Colonic mucosa (tissue), 4 donors: Measurements from ENCODE around the gene TRAPPC2. TPM values are rescaled to one million over a fixed set of nuclear protein-coding genes. Genes with fewer than 3 reads are reported as not detected.
A peak's percentile ranks its signal among the peaks of the same experiment; 100 is the strongest.
"Not testable (repeated sequence)": the region's sequence is repeated elsewhere in the genome, so short reads cannot be mapped to it uniquely, and the experiment has no call there.

Experiments used
- DNase-seq: peaks from one replicate; pipeline ENCODE4 v3.0.0-alpha.2; 2020
- H3K27ac ChIP-seq: fragments of 200-600 bp; one replicate; pipeline ENCODE4 v1.8.0; 2021
- H3K27me3 ChIP-seq: fragments of 200-600 bp; one replicate; pipeline ENCODE4 v1.8.0; 2021
- H3K36me3 ChIP-seq: fragments of 200-600 bp; one replicate; pipeline ENCODE4 v1.8.0; 2021
- H3K4me1 ChIP-seq: fragments of 200-600 bp; one replicate; pipeline ENCODE4 v1.8.0; 2021; ENCODE audit warnings: mild to moderate bottlenecking
- H3K4me3 ChIP-seq: fragments of 200-600 bp; one replicate; pipeline ENCODE4 v1.8.0; 2021
- H3K9ac ChIP-seq, 2 donors: one replicate each; pipeline ENCODE4 v1.7.0; 2013; ENCODE audit warnings: control low read depth in 2 of 2, low read depth in 2 of 2, low read length in 2 of 2
- H3K9me3 ChIP-seq: fragments of 200-600 bp; one replicate; pipeline ENCODE4 v1.8.0; 2021
- CTCF ChIP-seq: fragments of 200-600 bp; IDR thresholded peaks from one replicate; pipeline ENCODE4 v1.8.0; 2022; ENCODE audit warnings: antibody characterized with exemption, mild to moderate bottlenecking
- intact Hi-C: fragments of 100-400 bp; cut with DNase I; formaldehyde crosslinking; loops from one replicate; pipeline ENCODE4 v1.14.1; 2022
- total RNA-seq, 2 donors: library from RNA; stranded (reverse); fragmentation: NEBNext Ultra II Directional in 1 of 2; extraction: Animal tissue kit (Norgen Biotek cat#: 25700) in 1 of 2; gene quantifications; one replicate each; pipeline ENCODE4 v1.2.1, GENCODE V29; 2021
- donor health status: healthy.
- donor health status: DM: no; HTN: no; CAD: no.
- donor health status: DM: no; HTN: no; CAD: no.

TRAPPC2 gene
- total RNA-seq, 2 donors from 2014 or later, result 20.4 to 20.9 TPM

GRCh38 chrX:13684361-13684760 is 50.1 kb downstream of the TRAPPC2 start:
- H3K4me3 ChIP-seq, result no peak overlapping the region
- intact Hi-C loops, result no loop called here
- H3K27ac ChIP-seq, result no peak overlapping the region
- TF ChIP-seq CTCF, result no peak
- no peaks in the 10 kb centered on the region for H3K36me3 ChIP-seq
- no peaks in the 10 kb centered on the region for H3K4me1 ChIP-seq
- DNase-seq, result no peak
- H3K9ac ChIP-seq, result no peak overlapping the region
- H3K9me3 ChIP-seq, result no peaks in the 10 kb centered on the region
- H3K27me3 ChIP-seq, result peaks cover 6% of the 10 kb centered on the region

DNA sequence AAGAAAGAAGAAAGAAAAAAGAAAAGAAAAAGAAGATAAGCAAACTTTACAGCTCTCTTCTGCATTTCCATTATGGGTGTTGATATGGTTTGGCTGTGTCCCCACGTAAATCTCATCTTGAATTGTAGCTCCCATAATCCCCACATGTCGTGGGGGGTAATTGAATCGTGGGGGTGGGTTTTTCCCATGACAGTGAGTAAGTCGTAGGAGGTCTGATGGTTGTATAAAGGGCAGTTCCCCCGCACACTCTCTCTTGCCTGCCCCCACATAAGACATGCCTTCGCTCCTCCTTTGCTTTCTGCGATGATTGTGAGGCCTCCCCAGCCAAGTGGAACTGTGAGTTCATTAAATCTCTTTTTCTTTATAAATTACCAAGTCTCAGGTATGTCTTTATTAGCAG is 52.8 kb downstream of the TRAPPC2 start:
- intact Hi-C loops, result no loop called here
- Histone ChIP-seq H3K27me3 (no peaks in the 10 kb centered on the region), H3K27ac (no peak overlapping the region), H3K4me1 (no peaks in the 10 kb centered on the region), H3K9me3 (no peaks in the 10 kb centered on the region), H3K4me3 (no peak overlapping the region), H3K9ac (no peak overlapping the region), H3K36me3 (no peaks in the 10 kb centered on the region)
- no peak for DNase-seq
- TF ChIP-seq CTCF, result no peak

GRCh38 chrX:13679700-13680099 is 54.7 kb downstream of the TRAPPC2 start:
- H3K27me3 ChIP-seq, H3K9ac ChIP-seq, H3K9me3 ChIP-seq, DNase-seq, intact Hi-C loops, H3K4me1 ChIP-seq, H3K36me3 ChIP-seq, H3K4me3 ChIP-seq, H3K27ac ChIP-seq: not testable (repeated sequence)

DNA sequence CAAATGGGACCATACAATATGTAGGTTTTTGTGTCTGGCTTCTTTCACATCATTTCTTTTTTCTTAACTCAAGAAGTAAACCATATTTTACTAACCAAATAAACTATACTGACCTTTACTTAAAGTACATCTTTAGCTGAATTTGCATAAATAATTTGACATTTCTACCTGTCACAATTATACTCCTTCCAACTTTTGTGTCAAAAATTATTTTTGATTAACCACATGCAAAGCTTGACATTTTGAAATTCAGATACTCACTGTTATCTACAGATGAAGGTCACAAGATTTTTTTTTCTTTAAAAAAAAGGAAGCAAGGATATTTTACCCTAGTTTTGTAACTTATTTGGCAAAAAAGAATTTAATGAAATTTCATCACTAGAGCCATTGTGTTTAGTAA is 57.5 kb downstream of the TRAPPC2 start:
- intact Hi-C loops, result no loop called here
- no peak for DNase-seq
- TF ChIP-seq CTCF, result no peak

DNA sequence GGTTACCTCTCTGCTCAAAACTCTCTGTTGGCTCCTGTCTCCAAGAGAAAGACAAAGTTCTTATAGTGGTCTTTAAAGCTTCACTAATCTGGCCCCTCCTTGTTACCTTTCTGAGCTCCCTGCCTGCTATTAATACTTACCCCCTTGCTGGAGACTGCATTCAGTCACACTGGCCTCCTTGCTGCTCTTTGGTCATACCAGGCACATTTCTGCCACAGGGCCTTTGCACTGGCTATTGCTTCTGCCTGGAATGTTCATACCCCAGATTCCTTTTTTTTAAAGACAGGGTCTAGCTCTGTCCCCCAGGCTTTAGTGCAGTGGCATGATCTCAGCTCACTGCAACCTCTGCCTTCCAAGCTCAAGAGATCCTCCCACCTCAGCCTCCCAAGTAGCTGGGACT is 61.4 kb downstream of the TRAPPC2 start:
- H3K27ac ChIP-seq, result no peak overlapping the region
- no peaks in the 10 kb centered on the region for H3K36me3 ChIP-seq
- intact Hi-C loops, result no loop called here
- no peak overlapping the region for H3K9ac ChIP-seq
- no peak overlapping the region for H3K4me3 ChIP-seq
- no peak for DNase-seq
- TF ChIP-seq CTCF, result no peak
- H3K9me3 ChIP-seq, result no peaks in the 10 kb centered on the region
- H3K27me3 ChIP-seq, result no peaks in the 10 kb centered on the region
- no peaks in the 10 kb centered on the region for H3K4me1 ChIP-seq

More for the DNA sequence above, 57.5 kb downstream of the TRAPPC2 start:
- no peaks in the 10 kb centered on the region for H3K27me3 ChIP-seq
- H3K9ac ChIP-seq, result no peak overlapping the region
- no peak overlapping the region for H3K4me3 ChIP-seq
- no peaks in the 10 kb centered on the region for H3K36me3 ChIP-seq
- no peaks in the 10 kb centered on the region for H3K9me3 ChIP-seq
- no peak overlapping the region for H3K27ac ChIP-seq
- no peaks in the 10 kb centered on the region for H3K4me1 ChIP-seq

- no peaks in the 10 kb centered on the region for H3K9me3 ChIP-seq
- TF ChIP-seq CTCF, result no peak
- intact Hi-C loops, result no loop called here
- H3K27ac ChIP-seq, result peak overlapping the region; percentile 49
- no peak overlapping the region for H3K4me3 ChIP-seq
- no peaks in the 10 kb centered on the region for H3K4me1 ChIP-seq
- no peaks in the 10 kb centered on the region for H3K36me3 ChIP-seq
- no peak for DNase-seq
- H3K9ac ChIP-seq, result no peak overlapping the region
- H3K27me3 ChIP-seq, result no peaks in the 10 kb centered on the region
Measured at GRCh38 chrX:13670197-13670596, 64.2 kb downstream of the TRAPPC2 start.

DNA sequence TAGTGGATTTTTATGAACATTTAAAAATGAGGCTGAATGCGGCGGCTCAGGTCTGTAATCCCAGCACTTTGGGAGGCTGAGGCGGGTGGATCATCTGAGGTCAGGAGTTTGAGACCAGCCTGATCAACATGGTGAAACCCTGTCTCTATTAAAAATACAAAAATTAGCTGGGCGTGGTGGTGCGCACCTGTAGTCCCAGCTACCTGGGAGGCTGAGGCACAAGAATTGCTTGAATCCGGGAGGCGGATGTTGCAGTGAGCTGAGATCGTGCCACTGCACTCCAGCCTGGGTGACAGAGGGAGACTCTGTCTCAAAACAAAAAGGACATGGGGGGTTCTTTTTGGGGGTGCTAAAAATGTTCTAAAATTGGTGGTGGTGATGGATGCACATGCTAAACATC is 64.7 kb downstream of the TRAPPC2 start:
- H3K27me3 ChIP-seq, H3K9ac ChIP-seq, H3K9me3 ChIP-seq, H3K4me3 ChIP-seq, DNase-seq, intact Hi-C loops, H3K36me3 ChIP-seq, H3K4me1 ChIP-seq: not testable (repeated sequence)
- peak overlapping the region; percentile 49 for H3K27ac ChIP-seq
